IPS DF 6.9 (cell line): ENCODE measurements around the gene ORC3.
"Not testable (repeated sequence)": the region's sequence is repeated elsewhere in the genome, so short reads cannot be mapped to it uniquely, and the experiment has no call there.

Experiments
- DNase-seq: peaks from one replicate; pipeline ENCODE4 v3.0.0-alpha.2; 2013; ENCODE audit warnings: low read depth, low spot score
- H3K27ac ChIP-seq: one replicate; pipeline ENCODE4 v1.5.1; 2013; ENCODE audit warnings: low read length, control low read depth
- H3K27me3 ChIP-seq: 2 replicates; pipeline ENCODE4 v1.6.1; 2013; ENCODE audit warnings: mild to moderate bottlenecking, low read length; ENCODE audit not compliant: control insufficient read depth, insufficient read depth
- H3K36me3 ChIP-seq: 2 replicates; pipeline ENCODE4 v1.6.1; 2013; ENCODE audit warnings: low read length; ENCODE audit not compliant: control insufficient read depth, insufficient read depth
- H3K4me1 ChIP-seq: 2 replicates; pipeline ENCODE4 v1.6.1; 2013; ENCODE audit warnings: low read length; ENCODE audit not compliant: control insufficient read depth, insufficient read depth
- H3K4me3 ChIP-seq: 2 replicates; pipeline ENCODE4 v1.5.1; 2013; ENCODE audit warnings: mild to moderate bottlenecking, low read length
- H3K9me3 ChIP-seq: 2 replicates; pipeline ENCODE4 v1.6.1; 2013; ENCODE audit warnings: low read length, inconsistent platforms; ENCODE audit not compliant: control insufficient read depth, insufficient read depth
- WGBS: extraction: QIAGEN DNeasy Blood & Tissue Kit; methylation state at CpG from one replicate; pipeline ENCODE4 v1.1.7; 2013; ENCODE audit warnings: mixed read lengths, missing lambda C conversion rate; ENCODE audit not compliant: insufficient read length, insufficient coverage; 5-methylcytosine and 5-hydroxymethylcytosine counted together

ORC3 gene

GRCh38 chr6:87671555-87672029 is 81.7 kb downstream of the ORC3 start:
- Histone ChIP-seq H3K9me3 (no peaks in the 10 kb centered on the region), H3K36me3 (peaks cover 4% of the 10 kb centered on the region; the same call in 1 of the 2 replicates), H3K27me3 (no peaks in the 10 kb centered on the region), H3K27ac (no peak overlapping the region), H3K4me3 (no peak overlapping the region), H3K4me1 (no peaks in the 10 kb centered on the region)
- no peak for DNase-seq
- WGBS, result no CpG with 5 or more reads among the region's 6 CpGs

- Histone ChIP-seq H3K4me1 (no peaks in the 10 kb centered on the region), H3K27me3 (no peaks in the 10 kb centered on the region), H3K9me3 (no peaks in the 10 kb centered on the region), H3K4me3 (no peak overlapping the region), H3K36me3 (peaks cover 4% of the 10 kb centered on the region; the same call in 1 of the 2 replicates), H3K27ac (no peak overlapping the region)
- DNase-seq, result no peak
- no CpG with 5 or more reads among the region's 2 CpGs for WGBS
Measured at GRCh38 chr6:87672641-87673040, 82.7 kb downstream of the ORC3 start.

- Histone ChIP-seq H3K4me3 (no peak overlapping the region), H3K27ac (no peak overlapping the region), H3K27me3 (no peaks in the 10 kb centered on the region), H3K4me1 (no peaks in the 10 kb centered on the region), H3K9me3 (no peaks in the 10 kb centered on the region), H3K36me3 (peaks cover 4% of the 10 kb centered on the region; the same call in 1 of the 2 replicates)
- no peak for DNase-seq
- no CpG with 5 or more reads among the region's 5 CpGs for WGBS
Measured at GRCh38 chr6:87673237-87673636, 83.3 kb downstream of the ORC3 start.

GRCh38 chr6:87674290-87674689 is 84.4 kb downstream of the ORC3 start:
- Histone ChIP-seq H3K9me3 (no peaks in the 10 kb centered on the region), H3K27me3 (no peaks in the 10 kb centered on the region), H3K4me1 (no peaks in the 10 kb centered on the region), H3K4me3 (no peak overlapping the region), H3K36me3 (peaks cover 4% of the 10 kb centered on the region; the same call in 1 of the 2 replicates), H3K27ac (no peak overlapping the region)
- DNase-seq, result no peak

- Histone ChIP-seq H3K36me3 (peaks cover 4% of the 10 kb centered on the region; the same call in 1 of the 2 replicates), H3K4me3 (no peak overlapping the region), H3K27me3 (no peaks in the 10 kb centered on the region), H3K9me3 (no peaks in the 10 kb centered on the region), H3K27ac (no peak overlapping the region), H3K4me1 (no peaks in the 10 kb centered on the region)
- WGBS, result no CpG with 5 or more reads among the region's 4 CpGs
- DNase-seq, result no peak
Measured at GRCh38 chr6:87675004-87675681, 85.2 kb downstream of the ORC3 start.

GRCh38 chr6:87682310-87682709 is 92.4 kb downstream of the ORC3 start:
- Histone ChIP-seq H3K9me3 (no peaks in the 10 kb centered on the region), H3K36me3 (no peaks in the 10 kb centered on the region), H3K4me3 (no peak overlapping the region), H3K27me3 (no peaks in the 10 kb centered on the region), H3K27ac (no peak overlapping the region), H3K4me1 (no peaks in the 10 kb centered on the region)
- no peak for DNase-seq

- Histone ChIP-seq H3K9me3 (no peaks in the 10 kb centered on the region), H3K27ac (no peak overlapping the region), H3K36me3 (no peaks in the 10 kb centered on the region), H3K4me1 (no peaks in the 10 kb centered on the region), H3K4me3 (no peak overlapping the region), H3K27me3 (no peaks in the 10 kb centered on the region)
- no CpG with 5 or more reads among the region's 3 CpGs for WGBS
- no peak for DNase-seq
Measured at GRCh38 chr6:87683890-87684289, 94.0 kb downstream of the ORC3 start.

GRCh38 chr6:87684895-87685654 is 95.1 kb downstream of the ORC3 start:
- Histone ChIP-seq H3K9me3 (no peaks in the 10 kb centered on the region), H3K4me1 (no peaks in the 10 kb centered on the region), H3K4me3 (no peak overlapping the region), H3K27me3 (no peaks in the 10 kb centered on the region), H3K27ac (no peak overlapping the region), H3K36me3 (no peaks in the 10 kb centered on the region)
- no peak for DNase-seq
- no CpG with 5 or more reads among the region's 1 CpG for WGBS

- not testable (repeated sequence) for H3K27ac ChIP-seq, H3K36me3 ChIP-seq, H3K4me1 ChIP-seq
Measured at GRCh38 chr6:87686636-87687205, 96.8 kb downstream of the ORC3 start.

GRCh38 chr6:87687296-87687695 is 97.4 kb downstream of the ORC3 start:
- H3K9me3 ChIP-seq, result no peaks in the 10 kb centered on the region
- no CpG with 5 or more reads among the region's 3 CpGs for WGBS
- no peak overlapping the region for H3K27ac ChIP-seq
- H3K36me3 ChIP-seq, result no peaks in the 10 kb centered on the region
- no peak for DNase-seq
- no peaks in the 10 kb centered on the region for H3K4me1 ChIP-seq
- H3K4me3 ChIP-seq, result no peak overlapping the region
- no peaks in the 10 kb centered on the region for H3K27me3 ChIP-seq

More at GRCh38 chr6:87686636-87687205, 96.8 kb downstream of the ORC3 start:
- not testable (repeated sequence) for DNase-seq, H3K27me3 ChIP-seq, H3K9me3 ChIP-seq, H3K4me3 ChIP-seq
- WGBS, result no CpG with 5 or more reads among the region's 11 CpGs
